ENCODE results near the gene MIEN1. TPM values are rescaled to one million over a fixed set of nuclear protein-coding genes. Genes with fewer than 3 reads are reported as not detected.
"Not testable (repeated sequence)": the region's sequence is repeated elsewhere in the genome, so short reads cannot be mapped to it uniquely, and the experiment has no call there.

Gene MIEN1
- total and polyA plus RNA-seq, 3 experiments from 2014 or later, result 42.3 to 114 (median 46.2) TPM

GRCh38 chr17:39772415-39772814, 42.1 kb upstream of the MIEN1 start:
- peak overlapping the region; percentile 94 to 99 (median 96) for H3K4me3 Mint-ChIP-seq
- H3K27me3 Mint-ChIP-seq, result no peaks in the 10 kb centered on the region
- H3K27me3 ChIP-seq (ENCODE audit: insufficient read depth, low read length, poor library complexity, severe bottlenecking), result no peaks in the 10 kb centered on the region
- CTCF ChIA-PET, result interaction anchor here (0.9 to 1.0 kb wide), 3 partner anchors 8 to 17 kb away, joined by 3 to 7 read pairs (median 3); no protein-coding TSS in a partner anchor
- POLR2A ChIA-PET, result no interaction called here
- H3K9me3 ChIP-seq (ENCODE audit: low read length), result no peaks in the 10 kb centered on the region
- H3K36me3 Mint-ChIP-seq, result peaks cover 18 to 73% (median 40%) of the 10 kb centered on the region in 3 donors
- DNase-seq, result peak in 1 of 5 donors; percentile 27
- peaks cover 79 to 87% (median 87%) of the 10 kb centered on the region in 3 donors for H3K4me1 Mint-ChIP-seq
- H3K4me1 ChIP-seq (ENCODE audit: insufficient read depth, low read length), result peaks cover 90% of the 10 kb centered on the region
- no peaks in the 10 kb centered on the region for H3K36me3 ChIP-seq (ENCODE audit: insufficient read depth, low read length)
- H3K27ac Mint-ChIP-seq, result peak overlapping the region; percentile 83 to 99 (median 95)
- H3K27ac ChIP-seq (ENCODE audit: low read depth, low read length), result peak overlapping the region; percentile 52
- peak overlapping the region; percentile 26 for H3K4me3 ChIP-seq (ENCODE audit: low read length)
- no peaks in the 10 kb centered on the region for H3K9me3 Mint-ChIP-seq

DNA sequence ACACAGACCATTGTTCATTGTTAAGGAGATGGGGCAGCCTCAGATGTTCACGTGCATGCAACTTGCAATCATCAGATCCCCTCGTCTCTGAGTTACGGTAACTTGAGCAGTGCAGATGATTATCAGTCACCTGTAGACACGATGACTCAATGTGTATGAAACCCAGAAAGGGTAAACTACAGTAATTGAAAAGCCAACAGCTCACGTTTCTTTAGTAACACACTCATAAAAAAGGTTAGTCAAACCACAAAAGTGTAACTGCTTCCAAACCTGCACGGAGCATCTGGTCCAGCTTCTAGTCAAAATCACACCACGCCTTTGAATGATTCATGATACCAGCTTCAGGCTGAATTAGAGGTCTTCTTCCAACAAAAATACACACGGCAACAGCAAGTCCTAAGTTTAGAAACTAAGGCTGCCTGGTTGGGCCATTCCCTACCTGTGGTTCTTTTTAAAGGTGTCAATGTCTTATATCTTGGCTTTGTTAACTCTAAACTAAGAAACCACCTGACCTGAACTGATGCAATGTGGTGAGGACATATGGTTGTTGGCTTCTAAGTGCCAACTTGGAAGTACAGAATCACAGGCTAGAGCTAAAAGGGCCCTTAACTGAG, 39.7 kb upstream of the MIEN1 start:
- H3K36me3 Mint-ChIP-seq, result peaks cover 22 to 76% (median 53%) of the 10 kb centered on the region in 3 donors

GRCh38 chr17:39767147-39767546, 36.8 kb upstream of the MIEN1 start:
- POLR2A ChIA-PET, result interaction anchor here (0.7 to 1.1 kb wide), 3 partner anchors 8 to 72 kb away, joined by 3 to 4 read pairs (median 3); no protein-coding TSS in a partner anchor
- H3K4me1 Mint-ChIP-seq, result peaks cover 84 to 95% (median 93%) of the 10 kb centered on the region in 3 donors
- H3K27me3 ChIP-seq (ENCODE audit: insufficient read depth, low read length, poor library complexity, severe bottlenecking), result no peaks in the 10 kb centered on the region
- DNase-seq, result no peak
- peak overlapping the region; percentile 85 to 99 (median 95) for H3K27ac Mint-ChIP-seq
- H3K36me3 ChIP-seq (ENCODE audit: insufficient read depth, low read length), result peaks cover 32% of the 10 kb centered on the region
- H3K9me3 ChIP-seq (ENCODE audit: low read length), result no peaks in the 10 kb centered on the region
- no peaks in the 10 kb centered on the region for H3K9me3 Mint-ChIP-seq
- no peaks in the 10 kb centered on the region for H3K27me3 Mint-ChIP-seq
- H3K4me1 ChIP-seq (ENCODE audit: insufficient read depth, low read length), result peaks cover 87% of the 10 kb centered on the region
- CTCF ChIA-PET, result interaction anchor here (1.3 kb wide), 1 partner anchor 37 kb away, joined by 3 read pairs; no protein-coding TSS in a partner anchor
- no peak overlapping the region for H3K4me3 ChIP-seq (ENCODE audit: low read length)
- peak overlapping the region; percentile 40 to 98 (median 72) for H3K4me3 Mint-ChIP-seq
- H3K27ac ChIP-seq (ENCODE audit: low read depth, low read length), result no peak overlapping the region
- peaks cover 26 to 85% (median 47%) of the 10 kb centered on the region in 3 donors for H3K36me3 Mint-ChIP-seq

More for the DNA sequence above, 39.7 kb upstream of the MIEN1 start:
- Histone ChIP-seq H3K4me3 (ENCODE audit: low read length) (peak overlapping the region; percentile 7), H3K9me3 (ENCODE audit: low read length) (no peaks in the 10 kb centered on the region), H3K36me3 (ENCODE audit: insufficient read depth, low read length) (peaks cover 15% of the 10 kb centered on the region), H3K27ac (ENCODE audit: low read depth, low read length) (peak overlapping the region; percentile 11), H3K27me3 (ENCODE audit: insufficient read depth, low read length, poor library complexity, severe bottlenecking) (no peaks in the 10 kb centered on the region), H3K4me1 (ENCODE audit: insufficient read depth, low read length) (peaks cover 100% of the 10 kb centered on the region)
- peak; percentile 20 to 83 (median 76) for DNase-seq
- Mint-ChIP-seq H3K27me3 (no peaks in the 10 kb centered on the region), H3K27ac (peak overlapping the region; percentile 85 to 99 (median 97)), H3K4me1 (peaks cover 93 to 100% (median 100%) of the 10 kb centered on the region in 3 donors), H3K4me3 (peak overlapping the region; percentile 94 to 99 (median 96)), H3K9me3 (no peaks in the 10 kb centered on the region)
- ChIA-PET CTCF (interaction anchor here (0.7 to 2.1 kb wide), 11 partner anchors 10 to 148 kb away, joined by 3 to 12 read pairs (median 4); partner anchors contain the start of gene IKZF3), POLR2A (interaction anchor here (0.7 to 2.2 kb wide), 7 partner anchors 10 to 49 kb away, joined by 4 to 21 read pairs (median 5); no protein-coding TSS in a partner anchor)

DNA sequence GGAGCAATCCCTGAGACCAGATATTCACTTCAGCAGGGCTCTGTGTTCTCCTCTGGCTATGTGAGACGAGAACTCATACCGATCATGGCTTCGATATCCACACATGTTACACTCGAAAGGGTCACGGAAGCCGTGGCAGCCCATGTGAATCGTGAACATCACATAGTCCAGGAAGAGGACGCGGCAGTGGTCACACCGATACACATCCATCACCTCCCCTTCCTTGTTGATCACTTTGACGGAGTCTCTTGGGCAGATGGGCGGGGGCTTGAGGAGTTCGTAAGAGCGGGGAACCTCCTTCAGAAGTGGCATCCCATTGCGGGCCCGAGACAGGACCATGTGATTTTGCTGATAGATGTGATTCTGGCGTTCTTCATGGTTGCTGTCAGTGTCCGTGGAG, 35.4 kb upstream of the MIEN1 start:
- H3K4me3 ChIP-seq (ENCODE audit: low read length), result no peak overlapping the region
- no peaks in the 10 kb centered on the region for H3K27me3 ChIP-seq (ENCODE audit: insufficient read depth, low read length, poor library complexity, severe bottlenecking)
- peaks cover 79 to 92% (median 85%) of the 10 kb centered on the region in 3 donors for H3K4me1 Mint-ChIP-seq
- H3K27ac Mint-ChIP-seq, result peak overlapping the region in 7 of 8 donors; percentile 85 to 99 (median 97)
- H3K36me3 Mint-ChIP-seq, result peaks cover 22 to 83% (median 45%) of the 10 kb centered on the region in 3 donors
- POLR2A ChIA-PET, result interaction anchor here (2.0 kb wide), 1 partner anchor 16 kb away, joined by 9 read pairs; no protein-coding TSS in a partner anchor
- CTCF ChIA-PET, result interaction anchor here (0.7 kb wide), 1 partner anchor 35 kb away, joined by 3 read pairs; the partner anchor contains the start of gene MIEN1
- H3K4me1 ChIP-seq (ENCODE audit: insufficient read depth, low read length), result peaks cover 75% of the 10 kb centered on the region
- H3K27ac ChIP-seq (ENCODE audit: low read depth, low read length), result no peak overlapping the region
- H3K9me3 Mint-ChIP-seq, result no peaks in the 10 kb centered on the region
- peaks cover 35% of the 10 kb centered on the region for H3K36me3 ChIP-seq (ENCODE audit: insufficient read depth, low read length)
- no peak for DNase-seq
- H3K9me3 ChIP-seq (ENCODE audit: low read length), result no peaks in the 10 kb centered on the region
- peak overlapping the region; percentile 19 to 98 (median 72) for H3K4me3 Mint-ChIP-seq
- H3K27me3 Mint-ChIP-seq, result no peaks in the 10 kb centered on the region

GRCh38 chr17:39765175-39765574, 34.8 kb upstream of the MIEN1 start:
- Mint-ChIP-seq H3K27me3 (no peaks in the 10 kb centered on the region), H3K9me3 (no peaks in the 10 kb centered on the region), H3K4me3 (peak overlapping the region in 6 of 7 donors; percentile 19 to 98 (median 72)), H3K36me3 (peaks cover 22 to 84% (median 45%) of the 10 kb centered on the region in 3 donors), H3K4me1 (peaks cover 73 to 89% (median 81%) of the 10 kb centered on the region in 3 donors), H3K27ac (peak overlapping the region; percentile 85 to 99 (median 95))
- H3K4me3 ChIP-seq (ENCODE audit: low read length), result no peak overlapping the region
- DNase-seq, result no peak
- H3K36me3 ChIP-seq (ENCODE audit: insufficient read depth, low read length), result peaks cover 36% of the 10 kb centered on the region
- H3K9me3 ChIP-seq (ENCODE audit: low read length), result no peaks in the 10 kb centered on the region
- POLR2A ChIA-PET, result interaction anchor here (1.0 to 2.0 kb wide), 2 partner anchors 16 to 100 kb away, joined by 7 to 9 read pairs; no protein-coding TSS in a partner anchor
- H3K27me3 ChIP-seq (ENCODE audit: insufficient read depth, low read length, poor library complexity, severe bottlenecking), result no peaks in the 10 kb centered on the region
- peaks cover 73% of the 10 kb centered on the region for H3K4me1 ChIP-seq (ENCODE audit: insufficient read depth, low read length)
- CTCF ChIA-PET, result interaction anchor here (1.0 to 1.2 kb wide), 2 partner anchors 15 to 111 kb away, joined by 3 read pairs; no protein-coding TSS in a partner anchor
- no peak overlapping the region for H3K27ac ChIP-seq (ENCODE audit: low read depth, low read length)

- not testable (repeated sequence) for H3K4me3 ChIP-seq (ENCODE audit: low read length); H3K27ac ChIP-seq (ENCODE audit: low read depth, low read length); H3K27me3 Mint-ChIP-seq; H3K4me3 Mint-ChIP-seq; H3K9me3 ChIP-seq (ENCODE audit: low read length); DNase-seq; H3K27me3 ChIP-seq (ENCODE audit: insufficient read depth, low read length, poor library complexity, severe bottlenecking); H3K9me3 Mint-ChIP-seq
- ChIA-PET CTCF (interaction anchor here (1.0 to 1.7 kb wide), 3 partner anchors 11 to 110 kb away, joined by 3 to 4 read pairs (median 3); no protein-coding TSS in a partner anchor), POLR2A (interaction anchor here (0.7 to 2.0 kb wide), 3 partner anchors 8 to 101 kb away, joined by 5 to 9 read pairs (median 7); no protein-coding TSS in a partner anchor)
- H3K4me1 ChIP-seq (ENCODE audit: insufficient read depth, low read length), result peaks cover 70% of the 10 kb centered on the region
- H3K36me3 Mint-ChIP-seq, result peaks cover 22 to 86% (median 47%) of the 10 kb centered on the region in 3 donors
- H3K27ac Mint-ChIP-seq, result peak overlapping the region in 5 of 8 donors; percentile 47 to 99 (median 90)
- peaks cover 36% of the 10 kb centered on the region for H3K36me3 ChIP-seq (ENCODE audit: insufficient read depth, low read length)
- peaks cover 71 to 87% (median 79%) of the 10 kb centered on the region in 3 donors for H3K4me1 Mint-ChIP-seq
These were observed 33.8 kb upstream of the MIEN1 start for GRCh38 chr17:39764171-39764570.

DNA sequence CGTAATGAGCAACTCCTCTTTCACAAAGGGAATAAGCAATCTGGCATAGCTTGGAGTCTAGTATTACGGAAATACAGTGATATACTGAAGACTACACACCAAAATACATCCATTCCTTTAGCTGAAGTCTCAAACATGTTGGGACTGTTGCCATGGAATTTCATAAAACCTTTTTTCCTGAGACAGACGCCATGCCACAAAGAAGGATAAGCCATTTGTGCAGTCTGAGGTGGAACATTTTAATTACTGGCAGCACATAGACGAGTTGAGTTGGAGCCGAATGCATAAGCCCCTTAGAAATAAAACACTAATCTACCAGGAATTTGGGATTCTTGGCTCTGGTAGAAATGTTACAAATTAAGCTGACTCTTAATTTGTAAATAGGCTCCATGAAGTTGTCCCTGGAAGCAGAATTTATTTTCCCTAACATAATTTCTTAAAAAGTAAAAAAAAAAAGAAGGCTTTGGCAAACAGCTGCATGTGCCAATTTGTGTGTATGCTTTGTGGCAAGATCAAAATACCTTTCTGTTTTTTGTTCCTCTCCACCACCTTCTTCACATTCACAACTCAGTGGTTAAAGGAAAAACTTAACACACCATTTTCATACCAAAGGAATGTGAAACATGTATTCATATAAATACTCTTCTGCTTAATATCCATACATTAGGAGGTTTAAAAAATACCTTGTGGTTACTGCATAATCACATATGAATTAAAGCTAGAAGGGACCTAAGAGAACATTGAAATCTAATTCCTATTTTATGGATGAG, 32.9 kb upstream of the MIEN1 start:
- Mint-ChIP-seq H3K36me3 (peaks cover 22 to 81% (median 40%) of the 10 kb centered on the region in 3 donors), H3K27ac (peak overlapping the region; percentile 14 to 92 (median 66)), H3K27me3 (no peaks in the 10 kb centered on the region), H3K4me3 (peak overlapping the region in 1 of 7 donors; percentile 37), H3K4me1 (peaks cover 71 to 87% (median 79%) of the 10 kb centered on the region in 3 donors), H3K9me3 (no peaks in the 10 kb centered on the region)
- no peaks in the 10 kb centered on the region for H3K9me3 ChIP-seq (ENCODE audit: low read length)
- ChIA-PET POLR2A (no interaction called here), CTCF (interaction anchor here (1.7 kb wide), 1 partner anchor 10 kb away, joined by 4 read pairs; no protein-coding TSS in a partner anchor)
- H3K4me1 ChIP-seq (ENCODE audit: insufficient read depth, low read length), result peaks cover 70% of the 10 kb centered on the region
- H3K27ac ChIP-seq (ENCODE audit: low read depth, low read length), result no peak overlapping the region
- no peak overlapping the region for H3K4me3 ChIP-seq (ENCODE audit: low read length)
- peaks cover 36% of the 10 kb centered on the region for H3K36me3 ChIP-seq (ENCODE audit: insufficient read depth, low read length)
- no peak for DNase-seq
- no peaks in the 10 kb centered on the region for H3K27me3 ChIP-seq (ENCODE audit: insufficient read depth, low read length, poor library complexity, severe bottlenecking)
